NCI-H2107 (cell line): ENCODE measurements around the gene CSMD2.

Experiments used
- DNase-seq: peaks from one replicate; lab custom pipeline; 2025; lab: John Stamatoyannopoulos, UW

Gene CSMD2

DNA sequence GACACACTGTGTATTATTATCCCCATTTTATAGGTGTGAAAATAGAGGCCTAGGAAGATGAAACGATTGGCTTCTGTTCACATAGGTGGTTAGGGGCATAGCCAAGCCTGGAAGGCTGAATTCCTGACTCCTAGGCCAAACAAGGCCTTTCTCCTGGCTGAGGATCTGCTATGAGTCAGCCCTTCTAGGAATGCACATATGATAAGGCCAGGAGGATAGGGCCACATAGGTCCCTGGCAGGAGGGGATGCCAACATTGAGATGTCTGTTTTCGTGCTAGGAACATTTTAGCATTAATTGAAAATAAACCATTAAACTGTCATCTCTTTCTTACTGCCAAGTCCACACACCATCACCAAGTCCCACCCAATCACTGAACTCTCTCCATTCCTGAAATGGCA lies 9.2 kb downstream of the CSMD2 start:
- no peak for DNase-seq

- no peak for DNase-seq
Measured at GRCh38 chr1:34153246-34153645, 11.8 kb downstream of the CSMD2 start.

DNA sequence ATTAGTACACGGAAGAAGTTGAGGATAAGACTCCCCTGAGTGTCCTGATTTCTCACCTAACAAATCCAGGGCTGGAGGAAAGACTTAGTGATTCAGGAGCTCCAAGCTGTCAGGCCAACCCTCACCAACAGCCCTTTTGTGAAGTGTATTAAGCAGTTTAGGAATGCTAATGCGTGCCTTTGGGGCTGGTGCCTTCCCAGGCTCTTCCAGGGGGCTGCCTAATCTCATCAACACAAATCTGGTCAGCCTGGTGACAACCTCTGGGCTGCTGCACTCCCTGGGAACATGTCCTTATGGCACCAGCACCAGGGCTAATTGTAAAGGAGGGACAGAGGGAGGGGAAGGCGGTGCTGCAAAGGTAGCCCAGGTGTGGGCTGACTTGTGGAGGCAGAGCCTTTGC lies 15.5 kb downstream of the CSMD2 start:
- DNase-seq = no peak

- DNase-seq = no peak
Measured at GRCh38 chr1:34147301-34147700, 17.7 kb downstream of the CSMD2 start.

- no peak for DNase-seq
Measured at GRCh38 chr1:34144766-34145165, 20.3 kb downstream of the CSMD2 start.

- DNase-seq = no peak
Measured at GRCh38 chr1:34143975-34144374, 21.1 kb downstream of the CSMD2 start.

DNA sequence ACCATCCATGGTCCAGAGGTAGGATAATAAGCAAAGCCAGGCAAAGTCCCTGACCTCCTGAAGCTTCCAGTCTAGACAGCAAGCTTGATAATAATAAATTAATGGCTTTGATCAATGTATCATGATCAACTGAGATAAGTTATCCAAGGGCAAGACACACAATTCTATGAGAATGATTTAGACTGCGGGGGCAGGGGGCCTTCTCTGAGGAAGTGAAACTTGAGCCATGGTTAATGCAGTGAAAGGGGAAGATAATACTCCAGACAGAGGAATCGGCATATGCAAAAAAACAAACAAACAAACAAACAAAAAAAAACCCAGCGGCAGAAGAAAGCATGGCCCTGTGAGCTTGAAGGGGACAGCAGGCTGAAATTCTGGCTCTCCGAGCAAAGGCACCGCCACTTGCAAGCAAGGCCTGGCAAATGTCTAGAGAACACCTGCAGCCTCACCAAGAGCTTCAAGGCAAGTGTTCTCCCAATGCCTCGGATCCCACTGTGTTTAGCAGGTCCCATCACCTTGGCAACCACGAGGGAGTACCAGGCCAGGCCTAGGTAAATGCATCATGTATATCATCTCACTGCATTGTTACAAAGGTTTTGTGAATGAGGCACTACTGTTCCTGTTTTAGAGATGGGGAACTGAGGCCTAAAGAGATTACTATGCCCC lies 24.9 kb downstream of the CSMD2 start:
- DNase-seq = no peak

- DNase-seq = no peak
Measured at GRCh38 chr1:34137411-34137810, 27.6 kb downstream of the CSMD2 start.

- DNase-seq = no peak
Measured at GRCh38 chr1:34132161-34132420, 32.9 kb downstream of the CSMD2 start.

DNA sequence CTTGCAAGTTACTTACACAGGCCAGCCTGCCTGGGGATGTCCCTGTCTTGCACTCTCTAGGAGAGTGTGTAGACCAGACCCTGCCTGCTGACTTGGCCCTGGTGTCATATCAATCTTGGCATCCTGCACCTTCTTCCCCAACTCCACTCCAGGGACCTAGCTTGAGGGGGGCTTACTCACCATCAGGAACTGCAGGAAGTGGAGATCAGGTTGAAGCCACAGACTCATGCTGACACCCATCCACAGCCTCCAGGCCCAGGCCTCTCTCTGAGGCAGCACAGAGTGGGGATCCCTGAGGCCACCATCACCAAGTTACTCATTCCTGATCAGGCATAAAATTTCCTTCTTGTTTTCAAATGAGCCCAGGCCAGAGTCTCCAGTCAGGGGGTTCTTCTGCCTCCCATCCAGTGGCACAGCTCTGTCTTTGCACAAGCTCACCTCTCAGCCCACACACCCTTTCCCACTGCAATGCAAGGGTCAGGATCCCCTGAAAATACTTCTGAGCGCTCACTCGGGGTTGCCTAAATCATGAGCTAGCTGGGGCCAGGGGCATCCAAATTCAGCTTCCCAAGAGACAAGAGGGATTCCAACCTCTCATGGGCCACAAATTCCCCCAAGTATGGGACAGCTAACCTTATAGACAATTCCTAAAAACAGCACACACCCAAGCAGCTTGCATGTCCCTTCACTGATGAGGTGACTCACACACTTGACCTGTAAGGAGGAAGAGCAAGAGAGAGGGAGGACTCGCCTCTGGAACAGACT lies 33.5 kb downstream of the CSMD2 start:
- no peak for DNase-seq

DNA sequence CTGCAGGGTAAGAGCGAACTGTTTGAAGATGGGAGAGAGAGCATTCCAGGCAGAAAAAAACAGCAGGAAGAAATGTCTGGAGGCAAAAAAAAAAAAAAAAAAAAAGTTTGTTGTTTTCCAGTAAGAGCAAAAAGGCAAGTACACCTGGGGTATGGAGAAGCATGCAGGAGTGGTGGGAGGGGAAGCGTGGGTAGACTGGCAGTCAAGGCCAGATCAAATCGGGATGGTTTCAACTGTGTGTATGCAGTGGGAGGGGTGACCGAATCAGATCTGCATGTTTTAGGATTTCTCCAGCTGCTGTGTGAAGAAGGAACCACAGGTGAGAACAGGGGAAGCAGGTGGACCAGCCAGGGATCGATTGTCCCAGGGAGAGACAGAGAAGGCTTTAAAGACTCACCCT lies 34.7 kb downstream of the CSMD2 start:
- no peak for DNase-seq

GRCh38 chr1:34129630-34130029 lies 35.4 kb downstream of the CSMD2 start:
- DNase-seq = no peak

GRCh38 chr1:34128186-34128889 lies 36.7 kb downstream of the CSMD2 start:
- no peak for DNase-seq

DNA sequence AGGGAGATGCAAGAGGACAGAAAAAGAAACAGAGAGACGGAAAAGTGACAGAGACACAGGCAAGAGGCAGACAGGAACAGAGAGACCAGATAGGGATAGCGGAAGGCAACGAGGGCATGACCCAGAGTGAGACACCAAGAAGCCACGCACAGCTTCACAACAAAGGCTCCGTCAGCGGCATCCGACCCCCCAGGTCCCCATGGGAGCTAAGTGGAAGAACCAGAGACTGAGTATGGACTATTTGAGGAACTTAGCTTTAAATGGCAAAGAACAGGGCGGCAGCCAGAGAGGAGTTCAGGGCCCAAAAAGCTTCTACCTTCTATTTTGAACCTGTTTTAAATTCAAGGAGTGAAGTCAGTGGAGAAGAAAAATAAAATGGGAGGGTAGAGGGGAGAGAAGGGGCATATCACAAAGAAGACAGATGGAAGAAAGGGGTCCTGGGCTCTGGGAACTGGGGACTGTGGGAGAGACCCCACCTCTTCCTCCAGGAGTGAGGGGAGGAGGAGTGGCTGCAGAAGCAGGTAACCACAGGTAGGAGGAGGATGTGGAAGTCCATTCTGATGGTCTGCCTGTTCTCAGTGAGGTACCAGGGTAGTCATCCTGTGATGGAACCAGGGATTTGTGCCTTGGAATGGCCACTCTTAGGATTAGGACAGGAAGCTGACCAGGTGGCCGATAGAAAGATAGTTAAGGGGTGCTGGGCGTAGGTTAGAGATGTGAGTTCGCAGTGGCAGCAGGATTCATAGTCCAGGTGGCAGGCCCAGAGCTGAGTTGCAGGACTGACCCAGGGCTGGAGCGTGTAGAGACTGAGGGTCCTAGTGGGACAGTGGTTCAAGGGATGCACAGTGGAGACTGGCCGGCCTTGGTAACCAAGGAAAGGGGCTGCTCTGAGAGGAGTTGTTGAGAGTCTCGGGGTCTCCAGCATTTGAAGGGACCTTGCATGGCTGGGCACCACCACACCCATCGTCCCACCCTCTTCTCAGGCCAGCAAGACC lies 37.7 kb downstream of the CSMD2 start:
- no peak for DNase-seq

DNA sequence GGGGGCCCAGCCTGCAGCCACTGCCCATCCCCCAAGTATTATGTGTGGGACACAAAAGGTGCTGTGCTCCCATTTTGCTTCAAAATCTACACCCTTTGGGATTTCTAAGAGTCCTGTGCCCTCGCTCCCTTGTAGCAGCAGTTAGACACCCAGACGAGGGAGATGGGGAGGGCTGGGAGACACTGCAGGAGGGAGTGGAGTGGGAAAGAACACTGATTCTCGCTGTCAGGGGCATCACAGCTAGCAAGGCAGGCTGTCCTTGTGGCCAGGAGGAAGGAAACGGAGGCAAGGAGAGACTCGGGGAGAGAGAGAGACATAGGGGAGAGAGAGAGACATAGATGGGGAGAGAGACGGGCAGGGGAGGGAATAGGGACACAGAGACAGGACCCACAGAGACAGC lies 38.5 kb downstream of the CSMD2 start:
- DNase-seq = no peak

- DNase-seq = no peak
Measured at GRCh38 chr1:34125721-34126380, 39.2 kb downstream of the CSMD2 start.

DNA sequence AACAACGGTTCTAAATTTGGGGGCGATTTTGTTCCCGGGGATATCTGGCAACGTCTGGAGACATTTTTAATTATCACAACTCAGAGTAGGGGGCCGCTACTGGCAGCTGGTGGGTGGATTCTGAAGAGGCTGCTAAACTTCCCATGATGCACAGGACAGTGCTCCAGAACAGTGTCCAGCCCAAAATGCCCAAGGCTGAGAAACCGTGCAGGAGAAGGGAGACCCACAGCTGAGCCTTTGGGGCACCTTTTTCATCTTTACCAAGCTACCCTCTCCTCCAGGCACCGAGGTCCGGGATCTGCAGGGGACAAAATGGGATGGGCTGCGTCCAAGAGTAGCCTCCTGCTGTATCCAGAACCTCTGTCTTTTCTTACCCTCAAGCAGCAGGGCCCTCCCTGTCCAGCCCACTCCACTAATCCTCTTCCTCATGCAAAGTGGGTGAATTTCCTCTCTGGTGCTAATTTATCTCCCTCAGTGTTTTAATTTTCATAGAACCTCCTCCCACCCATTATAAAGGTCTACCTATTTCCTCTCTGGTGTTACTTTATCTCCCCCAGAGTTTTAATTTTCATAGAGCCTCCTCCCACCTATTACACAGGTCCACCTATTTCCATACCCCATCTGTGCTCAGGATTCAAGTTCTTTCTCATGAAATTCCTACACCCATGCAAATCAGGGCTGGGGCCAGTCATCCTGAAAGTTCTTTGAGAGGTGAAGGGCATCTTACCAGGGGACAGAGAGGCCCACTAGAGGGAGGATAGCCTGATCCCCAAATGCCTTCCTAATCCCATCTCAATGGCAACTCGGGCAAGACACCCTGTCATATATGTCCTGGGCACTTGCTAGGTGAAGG lies 42.7 kb downstream of the CSMD2 start:
- DNase-seq = no peak

GRCh38 chr1:34115233-34115632 lies 49.8 kb downstream of the CSMD2 start:
- no peak for DNase-seq

- no peak for DNase-seq
Measured at GRCh38 chr1:34113887-34114286, 51.1 kb downstream of the CSMD2 start.

DNA sequence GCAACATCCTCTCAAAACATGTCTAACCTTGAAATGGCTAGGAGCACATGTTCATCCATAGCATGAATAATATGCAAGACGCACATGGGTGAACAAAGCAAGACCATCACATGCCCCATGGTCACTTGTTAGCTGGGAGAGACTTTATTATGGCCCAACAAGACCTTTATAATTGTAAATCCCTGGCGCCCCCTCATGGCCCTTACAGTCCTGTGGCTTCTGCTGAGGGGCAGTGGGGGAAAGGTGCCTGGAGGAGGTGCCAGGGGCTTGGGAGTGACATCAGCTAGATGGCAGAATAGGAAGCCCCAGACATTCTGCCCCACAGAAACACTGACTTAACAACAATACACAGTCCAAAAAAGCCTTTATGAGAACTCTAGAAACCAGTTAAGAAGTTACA lies 51.7 kb downstream of the CSMD2 start:
- no peak for DNase-seq

DNA sequence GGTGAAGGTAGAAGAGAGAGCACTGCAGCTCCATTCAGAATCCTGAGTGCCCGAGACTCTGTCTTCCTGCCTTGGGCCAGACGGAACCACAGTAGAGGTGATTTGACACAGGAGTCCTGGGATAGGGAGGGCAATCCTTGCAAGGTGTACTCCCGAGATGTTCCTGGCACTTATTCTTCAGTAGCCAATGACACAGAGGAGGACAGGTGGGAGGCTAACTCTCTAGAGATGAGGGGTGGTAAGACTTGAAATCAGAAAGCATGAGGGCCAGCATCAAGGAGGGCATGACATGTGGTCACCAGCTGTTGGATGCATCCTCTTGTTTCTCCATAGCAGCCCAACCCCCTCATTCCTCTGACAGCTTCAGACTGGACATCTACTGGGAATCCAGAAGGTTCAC lies 56.3 kb downstream of the CSMD2 start:
- DNase-seq = no peak
